HFFc6 (cell line): ENCODE measurements around the gene TIMM13. TPM values are rescaled to one million over a fixed set of nuclear protein-coding genes. Genes with fewer than 3 reads are reported as not detected.

Experiments
- DNase-seq: peaks from one replicate; pipeline ENCODE4 v3.0.0-alpha.2; 2018
- H3K27ac Mint-ChIP-seq: 2 replicates; pipeline ENCODE4 v1.8.0; 2020; ENCODE audit warnings: mild to moderate bottlenecking, mixed read lengths
- H3K27me3 Mint-ChIP-seq: 2 replicates; pipeline ENCODE4 v1.8.0; 2021; ENCODE audit warnings: mild to moderate bottlenecking, moderate library complexity, mixed read lengths; ENCODE audit not compliant: insufficient read depth
- H3K36me3 Mint-ChIP-seq: 2 replicates; pipeline ENCODE4 v1.8.0; 2021; ENCODE audit warnings: low read depth, mixed read lengths
- H3K4me1 Mint-ChIP-seq: 2 replicates; pipeline ENCODE4 v1.8.0; 2020; ENCODE audit warnings: low read depth, mixed read lengths
- H3K4me3 Mint-ChIP-seq: 2 replicates; pipeline ENCODE4 v1.8.0; 2020; ENCODE audit warnings: mild to moderate bottlenecking, moderate library complexity, mixed read lengths
- H3K9me3 Mint-ChIP-seq: 2 replicates; pipeline ENCODE4 v1.8.0; 2020; ENCODE audit warnings: mild to moderate bottlenecking, mixed read lengths
- microRNA-seq: library from miRNA; unstranded; fragments of <30 nt; microRNA quantifications from one replicate; pipeline ENCODE4, GENCODE V29; 2019
- total RNA-seq, 6 experiments: library from RNA; stranded (reverse); fragmentation: NEBNext Ultra II Directional; extraction: Animal tissue kit (Norgen Biotek cat#: 25700); gene quantifications; 2 replicates in 1 of 6; 3 replicates in 5 of 6; pipeline ENCODE4 v1.2.3, GENCODE V29; 2021
- TF ChIP-seq, protein P1 (sequence below): fragments of 200-600 bp; sonication (generic); IDR thresholded peaks from 2 replicates; pipeline ENCODE4 v1.5.0; 2021; ENCODE audit warnings: antibody characterized with exemption, mild to moderate bottlenecking

Gene TIMM13
- total RNA-seq, 6 experiments from 2014 or later = 87.2 to 124 (median 98.8) TPM

DNA sequence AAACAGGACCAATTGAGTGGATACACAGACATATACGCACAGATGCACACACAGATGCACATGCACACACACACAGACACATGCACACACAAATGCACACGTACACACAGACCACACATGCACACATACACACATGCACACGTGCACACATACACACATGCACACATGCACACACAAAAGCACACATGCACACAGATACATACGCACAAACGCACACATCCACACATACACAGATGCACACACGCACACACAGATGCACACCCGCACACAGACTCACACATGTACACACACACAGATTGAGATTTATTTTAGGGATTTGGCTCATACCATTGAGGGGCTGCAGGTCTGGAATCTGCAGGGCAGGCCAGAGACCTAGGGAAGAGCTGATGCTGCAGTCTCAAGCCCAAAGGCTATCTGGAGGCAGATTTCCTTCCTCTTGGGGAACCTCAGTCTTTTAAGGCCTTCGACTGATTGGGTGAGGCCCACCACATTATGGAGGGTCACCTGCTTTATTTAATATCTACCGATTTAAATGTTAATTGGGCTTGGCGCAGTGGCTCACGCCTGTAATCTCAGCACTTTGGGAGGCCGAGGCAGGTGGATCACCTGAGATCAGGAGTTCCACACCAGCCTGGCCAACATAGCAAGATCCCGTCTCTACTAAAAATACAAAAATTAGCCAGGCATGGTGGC is 44.7 kb downstream of the TIMM13 start:
- Mint-ChIP-seq H3K27ac (no peak overlapping the region), H3K4me1 (peaks cover 14% of the 10 kb centered on the region), H3K27me3 (peaks cover 10% of the 10 kb centered on the region)

DNA sequence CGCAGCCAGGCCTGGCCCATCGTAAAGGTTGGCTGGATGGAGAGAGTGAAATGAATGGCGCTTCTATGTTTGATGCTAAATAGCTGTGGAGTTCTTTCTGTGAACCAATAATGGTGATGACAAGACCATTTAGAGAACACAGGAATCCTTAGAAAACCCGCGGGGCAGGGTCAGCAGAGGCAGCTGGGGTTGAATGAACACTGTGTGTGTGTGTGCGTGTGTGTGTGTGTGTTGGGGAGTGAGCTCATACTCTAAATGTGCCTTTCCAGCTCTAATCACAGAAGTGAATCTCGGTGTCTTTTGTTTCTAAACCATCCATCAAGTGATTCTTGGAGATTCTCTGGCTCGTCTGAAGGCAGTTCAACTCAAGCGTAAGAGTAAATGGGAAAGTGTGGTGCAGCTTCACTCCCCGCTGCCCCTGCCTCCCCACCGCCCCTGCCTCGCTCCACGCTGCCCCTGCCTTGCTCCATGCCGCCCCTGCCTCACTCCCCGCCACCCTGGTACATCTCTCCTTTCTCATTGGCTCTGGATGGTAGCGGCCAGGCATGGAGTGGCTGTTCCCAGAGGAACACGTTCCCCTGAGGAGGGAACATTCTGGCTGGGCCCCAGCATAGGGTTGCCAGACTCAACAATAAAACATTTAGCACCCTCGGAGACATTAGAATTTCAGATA is 46.1 kb downstream of the TIMM13 start:
- Mint-ChIP-seq H3K4me1 (peaks cover 14% of the 10 kb centered on the region), H3K36me3 (peaks cover 11% of the 10 kb centered on the region), H3K4me3 (no peak overlapping the region), H3K9me3 (peaks cover 25% of the 10 kb centered on the region), H3K27me3 (peaks cover 9% of the 10 kb centered on the region), H3K27ac (no peak overlapping the region)
- no peak for DNase-seq
- TF ChIP-seq, protein P1, sequence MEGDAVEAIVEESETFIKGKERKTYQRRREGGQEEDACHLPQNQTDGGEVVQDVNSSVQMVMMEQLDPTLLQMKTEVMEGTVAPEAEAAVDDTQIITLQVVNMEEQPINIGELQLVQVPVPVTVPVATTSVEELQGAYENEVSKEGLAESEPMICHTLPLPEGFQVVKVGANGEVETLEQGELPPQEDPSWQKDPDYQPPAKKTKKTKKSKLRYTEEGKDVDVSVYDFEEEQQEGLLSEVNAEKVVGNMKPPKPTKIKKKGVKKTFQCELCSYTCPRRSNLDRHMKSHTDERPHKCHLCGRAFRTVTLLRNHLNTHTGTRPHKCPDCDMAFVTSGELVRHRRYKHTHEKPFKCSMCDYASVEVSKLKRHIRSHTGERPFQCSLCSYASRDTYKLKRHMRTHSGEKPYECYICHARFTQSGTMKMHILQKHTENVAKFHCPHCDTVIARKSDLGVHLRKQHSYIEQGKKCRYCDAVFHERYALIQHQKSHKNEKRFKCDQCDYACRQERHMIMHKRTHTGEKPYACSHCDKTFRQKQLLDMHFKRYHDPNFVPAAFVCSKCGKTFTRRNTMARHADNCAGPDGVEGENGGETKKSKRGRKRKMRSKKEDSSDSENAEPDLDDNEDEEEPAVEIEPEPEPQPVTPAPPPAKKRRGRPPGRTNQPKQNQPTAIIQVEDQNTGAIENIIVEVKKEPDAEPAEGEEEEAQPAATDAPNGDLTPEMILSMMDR = no peak

More for the DNA sequence above, 44.7 kb downstream of the TIMM13 start:
- no peak for DNase-seq
- H3K36me3 Mint-ChIP-seq = peaks cover 11% of the 10 kb centered on the region
- TF ChIP-seq, protein P1 = no peak
- H3K9me3 Mint-ChIP-seq = peaks cover 25% of the 10 kb centered on the region
- H3K4me3 Mint-ChIP-seq = no peak overlapping the region

DNA sequence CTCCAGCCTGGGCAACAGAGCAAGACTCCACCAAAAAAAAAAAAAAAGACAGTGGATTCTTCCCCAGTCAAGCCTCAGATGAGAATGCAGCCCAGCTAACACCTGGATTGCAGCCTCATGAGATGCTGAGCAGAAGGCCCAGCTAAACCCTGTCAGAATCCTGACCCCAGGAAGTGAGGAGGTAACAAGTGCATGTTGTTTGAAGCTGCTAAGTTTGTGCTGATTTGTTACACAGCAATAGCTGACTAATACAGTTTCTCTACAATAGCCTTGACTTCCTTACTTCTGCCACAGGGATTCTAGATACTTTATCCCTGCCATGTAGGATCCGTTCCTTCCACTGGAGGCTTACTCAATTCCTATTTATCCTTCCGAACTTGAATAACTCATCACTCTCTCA is 46.8 kb downstream of the TIMM13 start:
- Mint-ChIP-seq H3K4me1 (peaks cover 13% of the 10 kb centered on the region), H3K27me3 (peaks cover 10% of the 10 kb centered on the region), H3K4me3 (no peak overlapping the region), H3K36me3 (peaks cover 11% of the 10 kb centered on the region), H3K9me3 (peaks cover 25% of the 10 kb centered on the region), H3K27ac (no peak overlapping the region)
- TF ChIP-seq, protein P1 = no peak
- DNase-seq = no peak

DNA sequence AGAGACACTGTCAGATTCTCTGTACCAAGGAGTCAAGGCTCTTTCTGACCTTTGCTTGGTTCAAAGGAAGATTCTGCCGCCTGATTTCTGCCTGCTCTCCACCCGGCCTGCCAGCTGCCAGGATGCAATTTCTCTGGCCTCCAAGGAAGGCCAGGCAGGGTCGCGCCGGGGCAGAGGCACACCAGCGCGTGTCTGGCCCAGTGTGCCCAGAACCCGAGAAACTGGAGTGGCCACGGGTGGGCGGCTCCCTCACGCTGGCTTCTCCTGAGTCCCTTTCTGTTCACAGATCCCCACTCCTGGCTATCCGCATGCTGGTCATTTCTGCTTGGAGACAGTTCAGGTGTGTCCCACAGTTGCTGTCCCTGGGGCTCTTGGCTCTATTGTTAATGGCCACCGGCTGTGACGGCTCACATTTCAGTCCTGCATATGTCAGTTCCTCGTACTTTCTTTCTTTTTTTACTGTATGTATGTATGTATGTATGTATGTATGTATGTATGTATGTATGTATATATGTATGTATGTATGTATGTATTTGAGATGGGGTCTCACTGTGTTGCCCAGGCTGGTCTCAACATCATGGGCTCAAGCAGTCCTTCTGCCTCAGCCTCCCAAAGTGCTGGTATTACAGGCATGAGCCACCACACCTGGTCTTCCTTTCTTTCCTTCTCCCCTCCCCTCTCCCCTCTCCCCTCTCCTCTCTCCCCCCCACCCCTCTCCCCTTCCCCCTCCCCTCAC is 50.4 kb downstream of the TIMM13 start:
- no peak for DNase-seq
- peaks cover 25% of the 10 kb centered on the region for H3K9me3 Mint-ChIP-seq
- H3K4me3 Mint-ChIP-seq = no peak overlapping the region
- H3K27ac Mint-ChIP-seq = no peak overlapping the region
- TF ChIP-seq, protein P1 = no peak
- peaks cover 11% of the 10 kb centered on the region for H3K36me3 Mint-ChIP-seq
- H3K27me3 Mint-ChIP-seq = peaks cover 10% of the 10 kb centered on the region
- H3K4me1 Mint-ChIP-seq = peaks cover 12% of the 10 kb centered on the region

Small RNAs within 50 kb of the gene (microRNA-seq; reads per million reads assigned to microRNA genes)
- gene MIR7108 = 13.9 reads per million, percentile 17 among the genes with 10 or more reads in this experiment

Other genes starting within 250 kb of the TIMM13 start
- 10 to 100 TPM; 45.9 to 57.3 (median 50.2) TPM for gene PLEKHJ1, start 191.3 kb downstream of the TIMM13 start, total RNA-seq
- gene SF3A2, start 190.8 kb downstream of the TIMM13 start, total RNA-seq = 10 to 100 TPM; 48.7 to 60.6 (median 54.8) TPM
- 1 to 10 TPM in 5 of 6 experiments, under 1 TPM in 1; 0.98 to 2.3 (median 1.4) TPM for gene AMH, start 178.3 kb downstream of the TIMM13 start, total RNA-seq
- under 1 TPM; 0.27 to 0.99 (median 0.72) TPM for gene JSRP1, start 171.2 kb downstream of the TIMM13 start, total RNA-seq
- under 1 TPM; 0.07 to 0.53 (median 0.36) TPM for gene PEAK3, start 145.4 kb downstream of the TIMM13 start, total RNA-seq
- gene LINGO3, start 119.4 kb downstream of the TIMM13 start, total RNA-seq = not detected
- 100 to 1,000 TPM in 5 of 6 experiments, 10 to 100 TPM in 1; 92.1 to 137 (median 118) TPM for gene LSM7, start 99.0 kb downstream of the TIMM13 start, total RNA-seq
- 10 to 100 TPM; 32.9 to 41.8 (median 33.9) TPM for gene SPPL2B, start 98.9 kb downstream of the TIMM13 start, total RNA-seq
- not detected for gene TMPRSS9, start 67.3 kb downstream of the TIMM13 start, total RNA-seq
- 100 to 1,000 TPM in 5 of 6 experiments, 10 to 100 TPM in 1; 77.6 to 131 (median 121) TPM for gene LMNB2, start 29.4 kb upstream of the TIMM13 start, total RNA-seq
- 10 to 100 TPM; 35.5 to 55.7 (median 39.1) TPM for gene GADD45B, start 48.5 kb upstream of the TIMM13 start, total RNA-seq